NCI-H510A (cell line): ENCODE measurements around the gene GPATCH1.
"Not testable (repeated sequence)": the region's sequence is repeated elsewhere in the genome, so short reads cannot be mapped to it uniquely, and the experiment has no call there.

ENCODE experiments used
- DNase-seq: peaks from one replicate; lab custom pipeline; 2025; lab: John Stamatoyannopoulos, UW

GPATCH1 gene

GRCh38 chr19:33080761-33081681, at the start of gene GPATCH1:
TSS of gene GPATCH1 (plus strand) at chr19:33081181. CDS start at chr19:33081194, 13 bp downstream.
- peak; percentile 78 for DNase-seq

DNA sequence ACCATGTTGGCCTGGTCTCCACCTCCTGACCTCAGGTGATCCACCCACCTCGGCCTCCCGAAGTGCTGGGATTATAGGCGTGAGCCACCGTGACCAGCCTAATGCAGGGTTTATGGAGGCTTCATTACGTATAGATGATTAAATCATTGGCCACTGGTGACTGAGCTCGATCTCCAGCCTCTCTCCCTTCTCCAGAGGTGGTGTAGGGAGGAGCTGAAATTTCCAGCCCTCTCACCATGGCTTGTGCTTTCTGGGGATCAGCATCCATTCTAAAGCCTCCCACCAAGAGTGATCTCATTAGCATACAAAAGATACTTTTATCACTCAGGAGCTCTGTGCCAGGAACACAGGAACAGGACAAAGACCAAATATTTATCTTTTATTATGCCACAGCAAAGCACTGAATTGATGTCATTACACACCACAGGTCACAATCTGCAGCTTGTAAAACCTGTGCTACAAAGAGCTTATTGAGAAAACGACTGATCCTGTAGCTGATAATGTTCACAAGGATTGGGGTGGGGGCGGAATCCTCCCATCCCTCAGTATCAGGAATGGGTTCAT, 48.7 kb upstream of the GPATCH1 start:
- no peak for DNase-seq

DNA sequence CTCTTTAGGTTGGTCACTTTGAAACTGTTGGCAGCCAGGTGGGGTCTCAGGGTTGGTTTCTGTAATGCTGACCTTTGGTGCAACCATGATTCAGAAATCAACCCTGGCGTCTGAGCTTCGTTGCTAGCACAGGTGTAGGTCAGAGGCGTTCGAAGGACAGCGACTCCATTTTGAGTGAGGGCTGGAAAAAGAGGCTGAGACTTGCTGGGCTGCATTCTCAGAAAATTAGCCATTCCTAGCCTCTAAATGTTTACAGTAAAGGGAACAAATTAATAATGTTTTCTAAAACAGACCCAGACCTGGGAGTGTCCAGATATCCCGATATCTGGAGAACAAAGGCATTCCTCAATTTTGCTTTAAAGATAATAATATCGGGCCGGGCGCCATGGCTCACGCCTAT, 45.5 kb upstream of the GPATCH1 start:
- no peak for DNase-seq

- DNase-seq: not testable (repeated sequence)
Measured at GRCh38 chr19:33036370-33037167, 44.4 kb upstream of the GPATCH1 start.

DNA sequence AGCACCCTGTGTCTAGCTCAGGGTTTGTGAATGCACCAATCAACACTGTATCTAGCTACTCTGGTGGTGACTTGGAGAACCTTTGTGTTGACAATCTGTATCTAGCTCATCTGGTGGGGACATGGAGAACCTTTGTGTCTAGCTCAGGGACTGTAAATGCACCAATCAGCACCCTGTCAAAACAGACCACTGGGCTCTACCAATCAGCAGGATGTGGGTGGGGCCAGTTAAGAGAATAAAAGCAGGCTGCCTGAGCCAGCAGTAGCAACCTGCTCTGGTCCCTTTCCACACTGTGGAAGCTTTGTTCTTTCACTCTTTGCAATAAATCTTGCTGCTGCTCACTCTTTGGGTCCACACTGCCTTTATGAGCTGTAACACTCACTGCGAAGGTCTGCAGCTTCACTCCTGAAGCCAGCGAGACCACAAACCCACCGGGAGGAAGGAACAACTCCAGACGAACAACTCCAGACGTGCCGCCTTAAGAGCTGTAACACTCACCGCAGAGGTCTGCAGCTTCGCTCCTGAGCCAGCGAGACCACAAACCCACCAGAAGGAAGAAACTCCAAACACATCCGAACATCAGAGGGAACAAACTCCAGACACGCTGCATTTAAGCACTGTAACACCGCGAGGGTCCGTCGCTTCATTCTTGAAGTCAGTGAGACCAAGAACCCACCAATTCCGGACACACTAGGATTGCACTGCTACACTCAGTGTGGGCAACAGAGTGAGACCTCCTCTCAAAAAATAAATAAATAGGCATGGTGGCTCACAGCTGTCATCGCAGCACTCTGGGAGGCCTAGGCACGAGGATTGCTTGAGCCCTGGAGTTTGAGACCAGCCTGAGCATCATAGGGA, 43.6 kb upstream of the GPATCH1 start:
- DNase-seq: not testable (repeated sequence)

GRCh38 chr19:33039108-33039599, 41.8 kb upstream of the GPATCH1 start:
- DNase-seq: no peak

DNA sequence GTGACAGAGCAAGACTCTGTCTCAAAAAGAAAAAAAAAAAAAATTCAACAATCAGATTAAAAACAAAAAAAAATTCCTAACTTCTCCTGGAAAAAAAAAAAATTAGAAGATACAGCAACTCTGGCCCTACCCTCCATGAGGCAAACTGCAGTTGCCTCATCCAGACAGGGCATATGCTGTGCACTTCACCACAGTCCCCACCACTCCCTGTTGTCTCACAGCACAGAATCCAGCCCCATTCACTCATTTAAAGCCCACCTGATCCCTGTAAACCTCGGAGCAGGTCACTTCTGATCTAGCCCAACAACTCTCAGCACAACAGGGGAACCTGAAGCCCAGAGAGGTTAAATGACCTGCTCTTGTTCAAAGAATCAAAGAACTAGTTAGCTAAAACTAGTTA, 41.2 kb upstream of the GPATCH1 start:
- DNase-seq: no peak

DNA sequence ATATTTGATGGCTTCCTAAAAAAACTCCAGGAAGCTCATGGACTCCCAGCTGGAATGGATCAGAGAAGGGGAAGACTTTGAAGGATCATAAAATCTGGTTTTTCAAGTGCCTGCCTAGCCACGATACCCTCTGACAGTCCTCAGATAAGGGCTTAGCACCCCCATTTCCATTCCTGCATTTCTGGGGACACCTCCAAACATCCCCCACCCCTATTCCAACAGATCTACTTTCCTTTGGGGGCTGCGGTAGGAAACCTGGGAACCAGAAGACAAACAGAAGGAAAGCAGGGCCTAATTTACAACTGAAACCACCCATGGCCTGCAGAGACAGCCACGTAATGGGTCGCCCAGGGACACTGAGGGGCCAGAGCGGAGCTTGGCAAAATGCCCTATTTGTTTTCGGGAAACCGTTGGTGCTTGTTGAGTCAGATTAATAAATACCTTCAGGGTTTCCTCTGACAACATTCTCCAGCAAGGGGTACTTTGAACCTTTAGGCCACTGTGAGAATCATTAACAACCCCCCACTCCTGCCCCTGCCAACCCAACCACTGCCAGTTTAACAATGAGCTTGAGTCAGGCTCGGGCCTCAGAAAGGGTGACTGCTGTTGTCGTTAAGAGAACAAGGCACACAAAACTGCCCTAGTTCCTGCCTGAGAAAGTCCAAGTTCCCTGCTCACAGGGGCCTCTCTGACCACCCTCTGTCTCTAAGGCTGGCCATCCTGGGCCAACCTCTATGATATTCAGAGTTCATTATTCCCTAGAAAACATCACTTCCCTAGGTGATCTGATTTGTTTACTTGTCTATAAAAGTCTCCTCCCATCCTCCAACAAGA, 39.8 kb upstream of the GPATCH1 start:
- DNase-seq: no peak

- DNase-seq: not testable (repeated sequence)
Measured at GRCh38 chr19:33041828-33042160, 39.2 kb upstream of the GPATCH1 start.

GRCh38 chr19:33047422-33047821, 33.6 kb upstream of the GPATCH1 start:
- DNase-seq: no peak

- DNase-seq: no peak
Measured at GRCh38 chr19:33048806-33049676, 31.9 kb upstream of the GPATCH1 start.

- DNase-seq: no peak
Measured at GRCh38 chr19:33050110-33050509, 30.9 kb upstream of the GPATCH1 start.

DNA sequence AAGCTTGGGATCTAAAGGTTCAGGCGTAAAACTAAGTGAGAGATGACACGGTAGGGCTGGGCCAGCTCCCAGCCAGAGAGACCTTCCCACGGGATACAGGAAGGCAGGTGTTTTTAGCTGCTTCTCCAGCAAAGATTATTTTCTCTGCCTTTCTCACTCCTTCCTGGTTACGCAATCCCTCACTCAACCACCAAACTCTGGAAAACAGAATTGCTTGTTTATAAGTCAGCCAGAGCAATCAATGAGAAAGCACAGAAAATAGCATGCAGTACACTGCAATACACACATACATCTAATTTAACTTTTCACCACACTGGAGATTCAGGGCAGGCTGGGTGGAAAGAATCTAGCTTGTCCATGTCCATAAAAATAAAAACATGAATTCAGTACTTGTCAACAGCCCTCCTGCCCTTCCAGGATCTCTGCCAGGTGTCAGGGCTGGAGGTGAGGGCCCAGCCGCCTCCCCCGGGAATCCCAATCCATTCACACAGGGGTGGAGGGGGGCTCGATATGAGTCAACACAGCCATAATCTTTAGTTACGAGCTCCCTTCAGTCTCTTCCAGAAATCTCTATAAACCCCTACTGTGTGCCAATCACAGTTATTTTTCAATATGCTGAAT, 28.5 kb upstream of the GPATCH1 start:
- DNase-seq: no peak

- DNase-seq: no peak
Measured at GRCh38 chr19:33054623-33055022, 26.4 kb upstream of the GPATCH1 start.

DNA sequence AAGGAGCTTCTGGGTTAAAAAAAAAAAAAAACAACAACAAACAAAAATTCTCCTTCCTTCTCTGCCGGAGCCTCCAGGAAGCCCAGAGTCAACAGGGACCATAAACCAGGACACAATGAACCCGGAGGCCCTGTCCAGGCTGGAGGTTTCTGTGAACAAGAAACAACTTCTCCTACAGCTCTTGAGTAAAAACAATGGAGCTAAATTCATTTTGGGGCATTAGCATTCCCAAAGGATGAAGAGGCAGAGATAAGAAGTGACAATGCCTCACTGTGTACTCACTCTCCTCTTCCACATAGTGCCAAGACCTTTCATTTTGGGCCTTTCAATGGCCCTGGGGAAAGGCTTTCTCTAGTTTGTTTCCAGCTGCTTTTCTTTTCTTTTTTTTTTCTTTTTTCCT, 25.3 kb upstream of the GPATCH1 start:
- DNase-seq: no peak

- DNase-seq: no peak
Measured at GRCh38 chr19:33060586-33060985, 20.4 kb upstream of the GPATCH1 start.

- no peak for DNase-seq
Measured at GRCh38 chr19:33062902-33063301, 18.1 kb upstream of the GPATCH1 start.

DNA sequence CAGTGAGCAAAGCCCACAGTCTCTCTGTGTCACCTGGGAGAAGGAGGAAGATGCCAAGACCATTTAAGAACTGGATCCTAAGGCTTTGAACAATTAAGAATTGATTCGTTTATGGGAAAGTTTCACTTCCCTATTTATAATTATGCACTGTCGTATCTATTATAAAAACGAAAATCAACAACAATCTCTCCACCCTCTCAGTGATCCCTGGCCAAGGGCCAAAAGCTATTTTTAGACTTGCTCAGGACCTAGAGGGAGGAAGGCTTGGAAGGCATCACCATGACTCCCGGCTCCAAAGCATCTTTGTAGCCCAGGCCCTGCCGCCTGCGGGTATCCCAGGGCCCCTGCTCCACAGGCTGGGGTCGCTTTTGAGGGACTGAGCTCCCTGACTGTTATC, 17.6 kb upstream of the GPATCH1 start:
- DNase-seq: no peak

DNA sequence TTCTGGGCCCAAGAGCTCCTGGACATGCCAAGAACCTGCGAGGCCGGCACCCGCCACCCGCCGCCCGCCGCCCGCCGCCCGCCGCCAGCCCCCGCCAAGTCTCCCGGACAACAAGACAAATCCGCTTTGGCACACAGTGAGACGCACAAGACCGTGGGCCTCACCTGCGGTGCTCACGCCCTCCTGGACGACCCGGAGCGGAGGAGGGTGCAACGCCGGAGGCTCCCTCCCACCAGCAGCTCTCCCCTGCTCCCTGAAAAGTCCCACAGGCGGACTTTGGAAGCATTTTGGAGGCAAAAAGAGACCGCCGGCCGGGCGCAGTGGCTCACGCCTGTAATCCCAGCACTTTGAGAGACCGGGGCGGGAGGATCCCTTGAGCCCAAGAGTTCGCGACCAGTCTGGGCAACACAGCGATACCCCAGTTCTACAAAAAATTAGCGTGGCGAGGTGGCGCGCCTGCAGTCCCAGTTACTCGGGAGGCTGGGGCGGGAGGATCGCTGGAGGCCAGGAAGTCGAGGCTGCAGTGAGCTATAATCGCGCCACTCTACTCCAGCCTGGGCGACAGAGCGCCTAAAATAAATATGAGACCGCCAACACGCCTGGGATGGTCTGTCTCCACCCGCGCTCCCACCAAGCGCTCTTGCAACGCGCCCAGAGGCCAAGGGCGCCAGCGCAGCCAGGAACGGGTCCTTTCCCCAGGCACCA, 17.1 kb upstream of the GPATCH1 start:
- no peak for DNase-seq
